Astrocyte (in vitro differentiated cells and primary cell): ENCODE measurements around the gene GSE1. TPM values are rescaled to one million over a fixed set of nuclear protein-coding genes. Genes with fewer than 3 reads are reported as not detected.

ENCODE experiments used
- DNase-seq: peaks from one replicate; pipeline ENCODE4 v3.0.0-alpha.2; 2010; ENCODE audit warnings: low read depth
- FAIRE-seq: peaks from 2 replicates; lab custom pipeline; 2011; peaks lifted over from hg19 to GRCh38; lab: Jason Lieb, UNC
- H2AFZ ChIP-seq: 2 replicates; pipeline ENCODE4 v1.6.0; 2012; ENCODE audit warnings: low read depth, low read length, inconsistent platforms
- H3K27ac ChIP-seq: 2 replicates; pipeline ENCODE4 v1.5.1; 2011; ENCODE audit warnings: low read depth, low read length, inconsistent platforms
- H3K27me3 ChIP-seq: 2 replicates; pipeline ENCODE4 v1.6.0; 2011; ENCODE audit warnings: low read length, inconsistent platforms; ENCODE audit not compliant: insufficient read depth
- H3K36me3 ChIP-seq: 2 replicates; pipeline ENCODE4 v1.5.1; 2011; ENCODE audit warnings: low read length, inconsistent platforms; ENCODE audit not compliant: insufficient read depth
- H3K4me1 ChIP-seq: 2 replicates; pipeline ENCODE4 v1.5.1; 2011; ENCODE audit warnings: low read length, inconsistent platforms; ENCODE audit not compliant: insufficient read depth
- H3K4me2 ChIP-seq: 2 replicates; pipeline ENCODE4 v1.6.0; 2012; ENCODE audit warnings: low read length, inconsistent platforms
- H3K4me3 ChIP-seq: 2 replicates; pipeline ENCODE4 v1.5.1; 2011; ENCODE audit warnings: low read depth, mild to moderate bottlenecking, low read length, inconsistent platforms; ENCODE audit not compliant: insufficient read depth
- H3K79me2 ChIP-seq: 2 replicates; pipeline ENCODE4 v1.6.0; 2012; ENCODE audit warnings: mild to moderate bottlenecking, low read length, inconsistent platforms; ENCODE audit not compliant: insufficient read depth
- H3K9ac ChIP-seq: 2 replicates; pipeline ENCODE4 v1.6.0; 2012; ENCODE audit warnings: mild to moderate bottlenecking, low read length, inconsistent platforms
- H3K9me3 ChIP-seq: 2 replicates; pipeline ENCODE4 v1.5.1; 2012; ENCODE audit warnings: low read depth, mild to moderate bottlenecking, low read length, inconsistent platforms; ENCODE audit not compliant: insufficient read depth
- H4K20me1 ChIP-seq: 2 replicates; pipeline ENCODE4 v1.6.0; 2012; ENCODE audit warnings: low read length, inconsistent platforms; ENCODE audit not compliant: insufficient read depth
- H3K27ac Mint-ChIP-seq: one replicate; pipeline ENCODE4 v1.8.0; 2021; ENCODE audit warnings: mild to moderate bottlenecking, mixed read lengths; ENCODE audit not compliant: unreplicated experiment
- H3K27me3 Mint-ChIP-seq: one replicate; pipeline ENCODE4 v1.8.0; 2021; ENCODE audit warnings: low read depth, mixed read lengths; ENCODE audit not compliant: unreplicated experiment
- H3K36me3 Mint-ChIP-seq: one replicate; pipeline ENCODE4 v1.8.0; 2021; ENCODE audit warnings: low read depth, mixed read lengths; ENCODE audit not compliant: unreplicated experiment
- H3K4me1 Mint-ChIP-seq: one replicate; pipeline ENCODE4 v1.8.0; 2021; ENCODE audit warnings: low read depth, mixed read lengths; ENCODE audit not compliant: unreplicated experiment
- H3K4me3 Mint-ChIP-seq: one replicate; pipeline ENCODE4 v1.8.0; 2021; ENCODE audit warnings: mild to moderate bottlenecking, moderate library complexity, mixed read lengths; ENCODE audit not compliant: unreplicated experiment
- H3K9me3 Mint-ChIP-seq: one replicate; pipeline ENCODE4 v1.8.0; 2021; ENCODE audit warnings: mild to moderate bottlenecking, mixed read lengths; ENCODE audit not compliant: unreplicated experiment
- CTCF ChIP-seq: IDR thresholded peaks from 2 replicates; pipeline ENCODE4 v1.5.1; 2011; ENCODE audit warnings: low read depth, mild to moderate bottlenecking, inconsistent platforms, low read length, moderate library complexity; ENCODE audit not compliant: insufficient read depth
- EZH2 ChIP-seq: IDR thresholded peaks from 2 replicates; pipeline ENCODE4 v1.6.1; 2012; ENCODE audit warnings: mild to moderate bottlenecking, low read length, inconsistent platforms; ENCODE audit not compliant: insufficient read depth
- total RNA-seq: library from RNA; stranded (reverse); gene quantifications from 2 replicates; pipeline ENCODE4 v1.2.1, GENCODE V29; 2021

GSE1 gene
- total RNA-seq, 1 donor from 2014 or later = 35.0 TPM

GRCh38 chr16:85613604-85614337 lies 649 bp downstream of the GSE1 start:
- no peak overlapping the region for H3K27ac ChIP-seq
- peaks cover 6% of the 10 kb centered on the region for H3K36me3 Mint-ChIP-seq
- peaks cover 80% of the 10 kb centered on the region for H4K20me1 ChIP-seq
- no peaks in the 10 kb centered on the region for H3K9me3 ChIP-seq
- no peak overlapping the region for H3K4me3 Mint-ChIP-seq
- H3K79me2 ChIP-seq = peaks cover 12% of the 10 kb centered on the region
- DNase-seq (no peak), FAIRE-seq (no peak)
- peak overlapping the region; percentile 43 for H3K4me3 ChIP-seq
- H2AFZ ChIP-seq = no peak overlapping the region
- peaks cover 14% of the 10 kb centered on the region for H3K27me3 Mint-ChIP-seq
- H3K27ac Mint-ChIP-seq = no peak overlapping the region
- peaks cover 46% of the 10 kb centered on the region for H3K4me1 ChIP-seq
- H3K4me1 Mint-ChIP-seq = peaks cover 11% of the 10 kb centered on the region
- no peaks in the 10 kb centered on the region for H3K9me3 Mint-ChIP-seq
- peaks cover 3% of the 10 kb centered on the region for H3K27me3 ChIP-seq
- TF ChIP-seq CTCF (no peak), EZH2 (no peak)
- no peaks in the 10 kb centered on the region for H3K36me3 ChIP-seq
- H3K9ac ChIP-seq = no peak overlapping the region
- peak overlapping the region; percentile 86 for H3K4me2 ChIP-seq

- H3K27ac Mint-ChIP-seq = no peak overlapping the region
- peaks cover 3% of the 10 kb centered on the region for H3K36me3 Mint-ChIP-seq
- H3K27me3 Mint-ChIP-seq = peaks cover 7% of the 10 kb centered on the region
- no peak overlapping the region for H3K4me3 ChIP-seq
- peaks cover 19% of the 10 kb centered on the region for H3K79me2 ChIP-seq
- H3K4me2 ChIP-seq = peak overlapping the region; percentile 86
- DNase-seq (no peak), FAIRE-seq (no peak)
- H4K20me1 ChIP-seq = peaks cover 80% of the 10 kb centered on the region
- peak; percentile 76 for TF ChIP-seq EZH2
- no peak for TF ChIP-seq CTCF
- H3K9ac ChIP-seq = no peak overlapping the region
- H3K4me3 Mint-ChIP-seq = peak overlapping the region; percentile 73
- no peak overlapping the region for H2AFZ ChIP-seq
- peaks cover 46% of the 10 kb centered on the region for H3K4me1 ChIP-seq
- H3K9me3 ChIP-seq = no peaks in the 10 kb centered on the region
- H3K9me3 Mint-ChIP-seq = no peaks in the 10 kb centered on the region
- H3K36me3 ChIP-seq = no peaks in the 10 kb centered on the region
- H3K27me3 ChIP-seq = peaks cover 3% of the 10 kb centered on the region
- no peak overlapping the region for H3K27ac ChIP-seq
- peaks cover 11% of the 10 kb centered on the region for H3K4me1 Mint-ChIP-seq
Measured at GRCh38 chr16:85614338-85615013, 1.4 kb downstream of the GSE1 start.
